GM23338 (cell line): ENCODE results near the gene MRE11. TPM values are rescaled to one million over a fixed set of nuclear protein-coding genes. Genes with fewer than 3 reads are reported as not detected.

Experiments
- ATAC-seq: fragments of 200-7000 bp; cut with Tn5 transposase; 3 replicates; pipeline ENCODE4 v1.9.1; 2020
- DNase-seq: peaks from one replicate; pipeline ENCODE4 v3.0.0-alpha.2; 2015; ENCODE audit warnings: low spot score
- H2AFZ ChIP-seq: fragments of 200-600 bp; sonication (generic); 2 replicates; pipeline ENCODE4 v1.8.0; 2016; ENCODE audit warnings: antibody characterized with exemption, mild to moderate bottlenecking, moderate library complexity
- H3F3A ChIP-seq: fragments of 200-600 bp; sonication (generic); replicated peaks from 2 replicates; pipeline ENCODE4 v1.8.0; 2017; ENCODE audit warnings: antibody characterized with exemption, mixed run types, low read depth
- H3K27ac ChIP-seq: fragments of 200-600 bp; sonication (generic); 2 replicates; pipeline ENCODE4 v1.6.1; 2016; ENCODE audit warnings: low read depth
- H3K27me3 ChIP-seq: fragments of 200-600 bp; sonication (generic); 2 replicates; pipeline ENCODE4 v1.8.0; 2016; ENCODE audit warnings: mild to moderate bottlenecking, mixed run types, moderate library complexity; ENCODE audit not compliant: insufficient read depth
- H3K36me3 ChIP-seq: fragments of 200-600 bp; sonication (generic); 2 replicates; pipeline ENCODE4 v1.8.0; 2016; ENCODE audit warnings: mild to moderate bottlenecking; ENCODE audit not compliant: insufficient read depth
- H3K4me1 ChIP-seq: fragments of 200-600 bp; sonication (generic); 2 replicates; pipeline ENCODE4 v1.8.0; 2016; ENCODE audit warnings: mild to moderate bottlenecking, moderate library complexity; ENCODE audit not compliant: insufficient read depth
- H3K4me2 ChIP-seq: fragments of 200-600 bp; sonication (generic); 2 replicates; pipeline ENCODE4 v1.7.1; 2017; ENCODE audit warnings: mixed run types
- H3K4me3 ChIP-seq: fragments of 200-600 bp; sonication (generic); 2 replicates; pipeline ENCODE4 v1.6.1; 2016; ENCODE audit warnings: mixed run types
- H3K79me2 ChIP-seq: fragments of 200-600 bp; sonication (generic); replicated peaks from 2 replicates; pipeline ENCODE4 v1.8.0; 2017; ENCODE audit warnings: mild to moderate bottlenecking; ENCODE audit not compliant: insufficient read depth
- H3K9me2 ChIP-seq: fragments of 200-600 bp; sonication (generic); 2 replicates; pipeline ENCODE4 v1.8.0; 2017; ENCODE audit not compliant: insufficient read depth
- H4K20me1 ChIP-seq: fragments of 200-600 bp; sonication (generic); replicated peaks from 2 replicates; pipeline ENCODE4 v1.8.0; 2017; ENCODE audit warnings: mild to moderate bottlenecking; ENCODE audit not compliant: insufficient read depth
- H3K27ac Mint-ChIP-seq: 2 replicates; pipeline ENCODE4 v1.8.0; 2020; ENCODE audit warnings: inconsistent platforms, mild to moderate bottlenecking, moderate library complexity, mixed read lengths
- H3K27me3 Mint-ChIP-seq: 3 replicates; pipeline ENCODE4 v1.8.0; 2022; ENCODE audit warnings: low read depth, mild to moderate bottlenecking, moderate library complexity, mixed read lengths, inconsistent platforms; ENCODE audit not compliant: insufficient read depth, poor library complexity
- H3K36me3 Mint-ChIP-seq: 3 replicates; pipeline ENCODE4 v1.8.0; 2021; ENCODE audit warnings: low read depth, mild to moderate bottlenecking, inconsistent platforms, moderate library complexity, mixed read lengths
- H3K4me1 Mint-ChIP-seq: 3 replicates; pipeline ENCODE4 v1.8.0; 2020; ENCODE audit warnings: mild to moderate bottlenecking, inconsistent platforms, mixed read lengths
- H3K4me3 Mint-ChIP-seq: 3 replicates; pipeline ENCODE4 v1.8.0; 2021; ENCODE audit warnings: moderate library complexity, mild to moderate bottlenecking, inconsistent platforms, mixed read lengths
- H3K9me3 Mint-ChIP-seq: 3 replicates; pipeline ENCODE4 v1.8.0; 2020; ENCODE audit warnings: moderate library complexity, mild to moderate bottlenecking, inconsistent platforms, mixed read lengths
- JUNB ChIP-seq: IDR thresholded peaks from one replicate; pipeline ENCODE4 v1.6.1; 2016; ENCODE audit warnings: antibody characterized with exemption; ENCODE audit not compliant: unreplicated experiment
- POLR2AphosphoS5 ChIP-seq: IDR thresholded peaks from 2 replicates; pipeline ENCODE4 v1.6.1; 2016; ENCODE audit warnings: antibody characterized with exemption, low read depth
- ZNF462 ChIP-seq: fragments of 250-450 bp; sonication (Bioruptor Pico); IDR thresholded peaks from 2 replicates; pipeline ENCODE4 v1.5.0; 2020; ENCODE audit warnings: mild to moderate bottlenecking, moderate library complexity
- polyA plus RNA-seq: library from polyadenylated mRNA; unstranded; fragments of >200 nt; fragmentation: Nextera tagmentation; extraction: Ambion mirVana; gene quantifications from 2 replicates; pipeline ENCODE4 v1.2.1, GENCODE V29; 2016
- total RNA-seq: library from RNA; depleted of rRNA; stranded (reverse); fragments of >200 nt; shearing (Covaris generic); gene quantifications from 2 replicates; pipeline ENCODE4 v1.2.3, GENCODE V29; 2014
- TF ChIP-seq, protein P1 (sequence below): IDR thresholded peaks from one replicate; pipeline ENCODE4 v1.6.1; 2018; ENCODE audit warnings: antibody characterized with exemption; ENCODE audit not compliant: unreplicated experiment

Gene MRE11
- total and polyA plus RNA-seq, 2 experiments from 2014 or later: 23.3 to 38.5 TPM

GRCh38 chr11:94424011-94424410 lies 69.6 kb downstream of the MRE11 start:
- Mint-ChIP-seq H3K4me3 (no peak overlapping the region), H3K9me3 (no peaks in the 10 kb centered on the region), H3K4me1 (peaks cover 8% of the 10 kb centered on the region; the same call in 2 of the 3 replicates), H3K36me3 (peaks cover 21% of the 10 kb centered on the region), H3K27me3 (no peaks in the 10 kb centered on the region), H3K27ac (no peak overlapping the region)
- no peak overlapping the region for H3K4me2 ChIP-seq
- H3K27me3 ChIP-seq: no peaks in the 10 kb centered on the region
- no peaks in the 10 kb centered on the region for H3K36me3 ChIP-seq
- no peaks in the 10 kb centered on the region for H3F3A ChIP-seq
- no peak for DNase-seq
- TF ChIP-seq, protein P1, sequence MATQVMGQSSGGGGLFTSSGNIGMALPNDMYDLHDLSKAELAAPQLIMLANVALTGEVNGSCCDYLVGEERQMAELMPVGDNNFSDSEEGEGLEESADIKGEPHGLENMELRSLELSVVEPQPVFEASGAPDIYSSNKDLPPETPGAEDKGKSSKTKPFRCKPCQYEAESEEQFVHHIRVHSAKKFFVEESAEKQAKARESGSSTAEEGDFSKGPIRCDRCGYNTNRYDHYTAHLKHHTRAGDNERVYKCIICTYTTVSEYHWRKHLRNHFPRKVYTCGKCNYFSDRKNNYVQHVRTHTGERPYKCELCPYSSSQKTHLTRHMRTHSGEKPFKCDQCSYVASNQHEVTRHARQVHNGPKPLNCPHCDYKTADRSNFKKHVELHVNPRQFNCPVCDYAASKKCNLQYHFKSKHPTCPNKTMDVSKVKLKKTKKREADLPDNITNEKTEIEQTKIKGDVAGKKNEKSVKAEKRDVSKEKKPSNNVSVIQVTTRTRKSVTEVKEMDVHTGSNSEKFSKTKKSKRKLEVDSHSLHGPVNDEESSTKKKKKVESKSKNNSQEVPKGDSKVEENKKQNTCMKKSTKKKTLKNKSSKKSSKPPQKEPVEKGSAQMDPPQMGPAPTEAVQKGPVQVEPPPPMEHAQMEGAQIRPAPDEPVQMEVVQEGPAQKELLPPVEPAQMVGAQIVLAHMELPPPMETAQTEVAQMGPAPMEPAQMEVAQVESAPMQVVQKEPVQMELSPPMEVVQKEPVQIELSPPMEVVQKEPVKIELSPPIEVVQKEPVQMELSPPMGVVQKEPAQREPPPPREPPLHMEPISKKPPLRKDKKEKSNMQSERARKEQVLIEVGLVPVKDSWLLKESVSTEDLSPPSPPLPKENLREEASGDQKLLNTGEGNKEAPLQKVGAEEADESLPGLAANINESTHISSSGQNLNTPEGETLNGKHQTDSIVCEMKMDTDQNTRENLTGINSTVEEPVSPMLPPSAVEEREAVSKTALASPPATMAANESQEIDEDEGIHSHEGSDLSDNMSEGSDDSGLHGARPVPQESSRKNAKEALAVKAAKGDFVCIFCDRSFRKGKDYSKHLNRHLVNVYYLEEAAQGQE: no peak
- TF ChIP-seq JUNB (no peak), POLR2AphosphoS5 (no peak), ZNF462 (no peak)
- H4K20me1 ChIP-seq: no peaks in the 10 kb centered on the region
- H3K27ac ChIP-seq: no peak overlapping the region
- H3K9me2 ChIP-seq: no peaks in the 10 kb centered on the region
- peaks cover 8% of the 10 kb centered on the region; the same call in 1 of the 2 replicates for H3K4me1 ChIP-seq
- no peak overlapping the region for H2AFZ ChIP-seq
- no peak overlapping the region for H3K4me3 ChIP-seq
- 0 out of 2 replicates have a peak, but pooled peaks cover 9% of the 10 kb centered on the region for H3K79me2 ChIP-seq
- no peak for ATAC-seq
